NK-92 (cell line): ENCODE data around the gene KCNJ5.
"Not testable (repeated sequence)": the region's sequence is repeated elsewhere in the genome, so short reads cannot be mapped to it uniquely, and the experiment has no call there.

Source experiments
- DNase-seq: peaks from one replicate; lab custom pipeline; 2025; ENCODE audit not compliant: unreplicated experiment; lab: John Stamatoyannopoulos, UW

KCNJ5 gene

GRCh38 chr11:128909438-128910125 lies 18.4 kb downstream of the KCNJ5 start:
- no peak for DNase-seq

GRCh38 chr11:128910576-128910975 lies 19.4 kb downstream of the KCNJ5 start:
- no peak for DNase-seq

GRCh38 chr11:128911239-128911638 lies 20.1 kb downstream of the KCNJ5 start:
- DNase-seq = no peak

DNA sequence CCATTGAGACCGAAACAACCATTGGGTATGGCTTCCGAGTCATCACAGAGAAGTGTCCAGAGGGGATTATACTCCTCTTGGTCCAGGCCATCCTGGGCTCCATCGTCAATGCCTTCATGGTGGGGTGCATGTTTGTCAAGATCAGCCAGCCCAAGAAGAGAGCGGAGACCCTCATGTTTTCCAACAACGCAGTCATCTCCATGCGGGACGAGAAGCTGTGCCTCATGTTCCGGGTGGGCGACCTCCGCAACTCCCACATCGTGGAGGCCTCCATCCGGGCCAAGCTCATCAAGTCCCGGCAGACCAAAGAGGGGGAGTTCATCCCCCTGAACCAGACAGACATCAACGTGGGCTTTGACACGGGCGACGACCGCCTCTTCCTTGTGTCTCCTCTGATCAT lies 20.5 kb downstream of the KCNJ5 start:
- DNase-seq = no peak

DNA sequence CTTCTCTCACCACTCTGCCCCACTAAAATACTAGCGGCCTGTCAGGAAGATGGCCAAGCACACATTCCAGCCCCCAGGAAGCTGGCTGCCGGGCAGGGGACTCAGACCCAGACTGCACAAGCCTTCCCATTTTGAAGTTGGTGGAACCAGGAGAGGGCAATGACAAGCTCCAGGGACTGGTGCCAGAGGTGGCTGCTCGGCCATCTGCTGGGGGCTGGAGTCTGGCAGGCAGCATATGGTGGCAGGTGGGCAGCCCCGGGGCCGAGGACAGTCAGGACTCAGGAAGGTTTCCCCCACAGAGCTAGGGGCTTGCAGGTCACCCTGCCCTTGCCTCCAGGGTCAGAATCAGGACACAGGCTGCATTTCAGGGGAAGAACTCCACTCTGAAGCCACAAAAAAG lies 22.6 kb downstream of the KCNJ5 start:
- no peak for DNase-seq

DNA sequence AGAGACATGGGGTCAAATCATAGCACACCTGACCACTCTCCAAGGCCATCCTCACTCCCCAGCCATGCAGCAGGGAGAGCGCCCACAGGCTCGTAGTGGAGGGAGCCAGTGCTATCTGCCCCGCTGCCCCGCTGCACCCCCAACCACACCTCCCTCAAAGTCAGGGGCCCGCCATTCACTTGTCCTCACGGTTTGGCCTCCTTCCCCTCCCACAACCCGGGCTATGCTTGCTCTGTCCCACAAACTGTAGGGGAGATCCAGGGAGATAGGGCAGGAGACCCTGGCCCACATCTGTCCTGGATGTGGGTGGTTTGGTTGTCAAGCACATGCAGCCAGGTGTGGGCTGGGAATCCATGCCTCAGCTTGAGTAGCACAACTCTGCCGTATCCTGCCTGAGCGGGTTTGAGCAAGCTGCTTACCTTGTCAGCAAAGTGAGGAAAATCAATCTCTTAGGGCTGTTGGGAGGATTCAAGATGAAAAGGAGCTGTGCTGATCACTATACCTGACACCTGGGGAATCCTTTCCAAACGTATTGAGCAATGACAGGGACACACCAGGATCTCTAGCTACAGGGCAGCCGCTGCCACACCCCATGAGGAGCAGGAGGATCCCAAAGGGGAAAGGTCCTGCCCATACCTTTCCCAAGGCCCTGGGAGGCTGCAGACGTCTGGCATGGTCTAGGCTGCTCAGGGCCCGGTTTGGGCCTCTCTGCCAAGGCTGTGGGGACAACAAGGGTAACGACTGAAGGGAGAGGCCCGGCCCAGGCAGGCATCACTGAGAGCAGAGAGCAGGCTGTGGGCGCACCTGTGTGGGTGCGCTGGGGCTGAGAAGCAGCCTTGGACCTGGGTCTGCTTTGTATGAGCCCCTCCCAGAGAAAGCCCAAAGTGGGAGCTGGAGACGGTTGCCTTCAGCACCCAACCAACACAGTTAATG lies 23.3 kb downstream of the KCNJ5 start:
- DNase-seq = no peak

DNA sequence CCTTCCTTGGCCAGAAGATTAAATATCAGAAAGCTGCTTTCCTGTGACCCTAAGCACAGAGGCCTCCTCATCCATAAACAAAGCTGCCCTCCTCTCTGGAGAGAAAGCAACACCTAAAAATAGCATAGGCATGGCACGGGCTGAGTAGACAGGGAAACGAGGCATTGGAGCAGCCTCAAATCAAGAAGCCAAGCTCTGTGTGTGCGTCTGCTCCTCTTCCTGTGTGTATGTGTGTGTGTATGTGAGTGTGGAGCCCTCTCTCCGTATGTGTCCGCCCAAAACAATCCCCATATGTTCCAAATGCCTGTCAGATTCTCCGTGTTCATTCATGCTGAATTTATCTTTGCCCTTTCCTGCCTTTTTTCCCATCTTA lies 24.0 kb downstream of the KCNJ5 start:
- no peak for DNase-seq

GRCh38 chr11:128916037-128916572 lies 24.9 kb downstream of the KCNJ5 start:
- DNase-seq = no peak

DNA sequence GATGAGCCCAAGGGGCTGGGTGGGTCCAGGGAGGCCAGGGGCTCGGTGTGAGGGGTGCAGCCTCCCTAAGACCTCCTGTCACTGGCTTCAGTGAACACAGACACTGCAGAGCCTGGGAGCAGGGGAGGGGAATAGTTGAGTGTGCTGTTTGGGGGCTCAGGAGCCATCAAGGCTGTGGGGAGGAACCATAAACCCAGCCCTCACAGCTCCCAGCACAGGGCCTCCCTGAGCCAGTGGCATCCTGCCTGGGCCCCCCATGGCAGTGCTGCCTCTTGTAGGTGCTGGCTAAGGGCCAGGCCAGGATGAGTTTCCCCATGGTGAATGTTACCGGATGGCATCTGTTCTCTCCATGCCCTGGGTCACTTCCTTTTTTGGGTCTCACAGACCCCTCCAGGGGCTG lies 25.5 kb downstream of the KCNJ5 start:
- no peak for DNase-seq

- no peak for DNase-seq
Measured at GRCh38 chr11:128917144-128917724, 26.1 kb downstream of the KCNJ5 start.

DNA sequence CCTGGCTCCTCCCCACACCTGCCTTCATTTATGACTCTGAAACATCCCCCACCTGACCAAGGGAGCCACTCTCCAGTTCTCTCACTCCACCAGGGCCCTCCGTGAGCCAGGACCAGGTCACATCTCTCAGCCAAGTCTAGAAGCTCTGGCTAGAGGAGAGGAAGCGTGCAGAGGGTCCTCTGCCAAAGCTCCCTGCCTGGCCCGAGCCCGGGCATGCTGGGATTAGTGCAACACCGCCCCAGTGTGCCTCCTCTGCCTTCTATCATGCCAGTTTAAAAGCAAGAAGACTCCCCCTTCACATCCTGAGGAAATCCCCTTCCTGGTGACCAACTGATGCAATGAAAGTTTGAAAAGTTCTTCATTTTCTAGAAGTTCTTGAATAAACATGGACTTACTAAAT lies 28.1 kb downstream of the KCNJ5 start:
- no peak for DNase-seq

DNA sequence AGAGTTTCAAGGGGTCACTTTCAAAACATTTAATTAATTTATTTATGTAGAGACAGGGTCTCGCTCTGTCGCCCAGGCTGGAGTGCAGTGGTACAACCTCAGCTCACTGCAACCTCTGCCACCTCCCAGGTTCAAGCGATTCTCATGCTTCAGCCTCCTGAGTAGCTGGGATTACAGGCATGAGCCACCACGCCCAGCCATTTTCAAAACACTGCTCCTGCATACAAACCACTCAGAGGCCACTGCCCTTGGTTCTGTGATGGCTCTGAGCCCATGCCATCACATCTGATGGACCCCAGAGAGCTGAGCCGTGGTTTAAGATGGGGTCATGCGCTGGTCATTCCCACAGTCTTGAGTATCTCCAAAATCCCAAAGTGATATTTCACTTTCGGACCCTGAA lies 28.5 kb downstream of the KCNJ5 start:
- not testable (repeated sequence) for DNase-seq

GRCh38 chr11:128920666-128921065 lies 29.5 kb downstream of the KCNJ5 start:
- no peak for DNase-seq

- no peak for DNase-seq
Measured at GRCh38 chr11:128921793-128922192, 30.6 kb downstream of the KCNJ5 start.

- DNase-seq = no peak
Measured at GRCh38 chr11:128924104-128924503, 32.9 kb downstream of the KCNJ5 start.

GRCh38 chr11:128924510-128925249 lies 33.5 kb downstream of the KCNJ5 start:
- no peak for DNase-seq

DNA sequence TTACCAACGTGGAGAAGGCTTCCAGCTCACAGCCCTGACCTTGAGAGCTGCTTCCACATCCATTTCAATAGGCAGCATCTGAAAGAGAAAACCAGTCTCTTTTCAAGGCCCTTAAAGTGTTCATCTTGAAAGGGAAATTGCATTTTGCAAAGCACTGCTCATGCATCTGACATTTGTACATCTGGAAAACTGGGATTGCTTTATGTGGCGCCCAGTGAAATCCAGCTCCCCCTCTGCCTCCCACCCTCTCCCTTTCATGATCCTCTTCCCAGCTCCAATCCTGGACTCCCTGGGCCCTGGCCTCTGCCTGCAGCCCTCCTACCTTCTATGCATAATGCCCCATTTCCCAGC lies 34.1 kb downstream of the KCNJ5 start:
- no peak for DNase-seq

- no peak for DNase-seq
Measured at GRCh38 chr11:128926000-128926399, 34.8 kb downstream of the KCNJ5 start.

- no peak for DNase-seq
Measured at GRCh38 chr11:128926437-128927107, 35.4 kb downstream of the KCNJ5 start.

GRCh38 chr11:128927108-128927461 lies 35.9 kb downstream of the KCNJ5 start:
- no peak for DNase-seq
